Measurements from ENCODE around the gene MED26. TPM values are rescaled to one million over a fixed set of nuclear protein-coding genes. Genes with fewer than 3 reads are reported as not detected.

The MED26 gene
- total and polyA plus RNA-seq, 2 of the 13 experiments (the other 11 are each of a cell fraction or from before 2014, with no cell fraction given) = 3.5 to 3.8 TPM

- no peak for TF ChIP-seq ZHX1 (CRISPR knock-in tag; IDR thresholded peaks at IDR 0.05; ENCODE audit: low read depth)
- TF ChIP-seq PLSCR1 (CRISPR knock-in tag; IDR thresholded peaks at IDR 0.05; ENCODE audit: borderline replicate concordance) = no peak
- no peak for TF ChIP-seq ZSCAN20 (CRISPR knock-in tag; IDR thresholded peaks at IDR 0.05; ENCODE audit: borderline replicate concordance)
- no peak for TF ChIP-seq HINFP (CRISPR knock-in tag; IDR thresholded peaks at IDR 0.05; ENCODE audit: low read depth)
- TF ChIP-seq IKZF4 (CRISPR knock-in tag; IDR thresholded peaks at IDR 0.05; ENCODE audit: borderline replicate concordance, low read depth, not compliant biosample characterization) = peak; percentile 28
- TF ChIP-seq ZNF704 (CRISPR knock-in tag; IDR thresholded peaks at IDR 0.05; ENCODE audit: borderline replicate concordance) = no peak
- 0 out of 2 replicates have a peak, but pooled peaks have one; percentile 8 for TF ChIP-seq MIER3 (CRISPR knock-in tag; IDR thresholded peaks at IDR 0.05; ENCODE audit: borderline replicate concordance)
- no peak for TF ChIP-seq JUNB (CRISPR knock-in tag; IDR thresholded peaks at IDR 0.05; ENCODE audit: borderline replicate concordance)
- TF ChIP-seq RBM39 (IDR thresholded peaks at IDR 0.05; ENCODE audit: low read depth, low read length, poor library complexity, severe bottlenecking) = no peak
- TF ChIP-seq LBX2 (CRISPR knock-in tag; IDR thresholded peaks at IDR 0.05; ENCODE audit: borderline replicate concordance) = no peak
- TF ChIP-seq KAT7 (CRISPR knock-in tag; IDR thresholded peaks at IDR 0.05; ENCODE audit: borderline replicate concordance) = peak; percentile 83
- 0 out of 2 replicates have a peak, but pooled peaks have one; percentile 29 for TF ChIP-seq ZNF576 (CRISPR knock-in tag; IDR thresholded peaks at IDR 0.05)
- TF ChIP-seq MED1 (CRISPR knock-in tag; IDR thresholded peaks at IDR 0.05) = peak; percentile 75
- TF ChIP-seq ZNF598 (CRISPR knock-in tag; IDR thresholded peaks at IDR 0.05; ENCODE audit: borderline replicate concordance) = 0 out of 2 replicates have a peak, but pooled peaks have one; percentile 44
- peak; percentile 80; the same call in 1 of the 2 replicates for TF ChIP-seq ZNF709 (CRISPR knock-in tag; IDR thresholded peaks at IDR 0.05)
- no peak for TF ChIP-seq CSRNP2 (CRISPR knock-in tag; conservative IDR thresholded peaks at IDR 0.05; ENCODE audit: low read depth)
- TF ChIP-seq ZNF451 (CRISPR knock-in tag; IDR thresholded peaks at IDR 0.05) = no peak; the same call in 1 of the 2 replicates
- TF ChIP-seq MYNN (CRISPR knock-in tag; IDR thresholded peaks at IDR 0.05; ENCODE audit: low read depth) = no peak
These were observed at the start of gene MED26 (continued) for GRCh38 chr19:16628183-16628983.
